OCI-M2 (cell line): Measurements from ENCODE around the gene LCN10.
"Not testable (repeated sequence)": the region's sequence is repeated elsewhere in the genome, so short reads cannot be mapped to it uniquely, and the experiment has no call there.

Source experiments
- DNase-seq: peaks from one replicate; lab custom pipeline; 2025; ENCODE audit not compliant: unreplicated experiment; lab: John Stamatoyannopoulos, UW

The LCN10 gene

DNA sequence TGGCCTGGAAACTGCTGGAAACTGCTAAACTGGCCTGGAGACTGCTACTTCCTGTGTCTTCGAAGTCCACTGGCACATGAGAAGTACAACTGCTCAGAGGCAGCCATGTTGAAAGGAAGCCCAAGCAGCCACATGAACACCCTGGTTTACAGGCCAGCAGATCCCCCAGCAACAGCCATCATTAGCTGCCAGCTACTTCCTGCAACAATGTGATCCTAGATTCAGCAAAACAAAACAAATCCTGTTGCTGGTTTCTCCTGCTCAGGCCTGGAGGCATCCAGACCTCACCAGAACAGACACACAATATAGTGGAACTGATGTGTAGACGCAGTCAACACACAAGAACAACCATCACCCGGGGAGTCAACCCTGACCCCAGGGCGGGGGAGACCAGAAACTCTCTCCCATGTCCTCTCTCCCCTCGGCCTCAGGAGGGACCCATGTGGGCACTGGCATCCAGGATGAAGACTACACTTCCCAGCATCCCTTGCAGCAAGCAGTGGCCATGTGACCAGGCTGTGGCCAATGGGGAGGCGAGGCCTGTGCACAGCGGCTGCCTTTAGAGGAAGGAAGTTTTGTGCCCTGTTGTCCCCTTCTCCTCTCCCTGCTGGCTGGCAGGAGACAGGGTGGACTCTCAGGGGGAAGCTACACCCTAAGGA lies 30.8 kb upstream of the LCN10 start:
- DNase-seq, result no peak

DNA sequence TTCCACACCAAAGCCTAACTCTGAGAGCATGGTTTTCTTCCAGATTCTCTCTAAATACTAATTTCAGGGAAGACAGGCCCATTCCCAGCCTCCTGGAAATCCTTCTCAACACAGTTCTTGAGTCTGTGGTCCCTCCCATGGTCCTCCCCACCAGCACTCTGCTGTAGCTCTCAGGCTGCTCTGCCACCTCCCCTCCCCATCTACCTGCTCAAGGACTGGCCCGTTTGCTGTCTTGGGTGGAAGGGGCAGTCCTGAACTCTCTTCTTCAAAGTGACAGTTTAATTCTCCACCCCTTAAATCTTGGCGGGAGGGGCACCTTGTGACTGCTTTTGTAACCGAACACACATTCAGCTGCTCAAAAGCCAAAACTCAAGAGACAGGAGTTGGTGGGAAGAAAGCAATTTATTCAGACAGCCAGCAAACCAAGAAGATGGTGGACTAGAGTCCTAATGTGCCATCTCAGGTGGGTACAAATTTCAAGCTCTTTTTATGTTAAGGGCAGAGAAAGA lies 29.2 kb upstream of the LCN10 start:
- no peak for DNase-seq

DNA sequence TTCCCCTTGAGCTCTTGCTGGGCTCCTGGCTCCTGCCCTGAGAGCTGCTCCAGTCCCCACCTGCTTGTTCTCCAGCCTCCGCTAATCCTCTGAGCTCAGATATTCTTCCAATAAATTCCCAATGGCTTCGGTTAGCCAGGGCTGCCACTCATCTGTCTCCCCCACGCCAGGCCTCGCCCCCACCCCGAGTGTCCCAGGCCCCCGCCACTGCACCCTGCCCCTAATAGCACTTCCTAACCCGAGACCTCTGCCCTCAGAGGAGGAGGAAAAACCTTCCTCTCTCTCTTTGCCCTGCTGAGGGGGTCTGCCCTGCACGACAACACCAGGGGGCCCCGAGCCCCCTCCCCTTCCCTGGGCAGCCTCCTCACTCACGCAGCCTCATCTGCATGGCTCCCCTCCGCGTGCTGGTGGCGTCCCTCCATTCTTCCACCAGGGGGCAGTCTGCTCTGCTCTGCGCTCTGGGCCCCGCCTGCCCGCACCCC lies 27.0 kb upstream of the LCN10 start:
- DNase-seq, result no peak

GRCh38 chr9:136766410-136767120 lies 23.8 kb upstream of the LCN10 start:
- not testable (repeated sequence) for DNase-seq

DNA sequence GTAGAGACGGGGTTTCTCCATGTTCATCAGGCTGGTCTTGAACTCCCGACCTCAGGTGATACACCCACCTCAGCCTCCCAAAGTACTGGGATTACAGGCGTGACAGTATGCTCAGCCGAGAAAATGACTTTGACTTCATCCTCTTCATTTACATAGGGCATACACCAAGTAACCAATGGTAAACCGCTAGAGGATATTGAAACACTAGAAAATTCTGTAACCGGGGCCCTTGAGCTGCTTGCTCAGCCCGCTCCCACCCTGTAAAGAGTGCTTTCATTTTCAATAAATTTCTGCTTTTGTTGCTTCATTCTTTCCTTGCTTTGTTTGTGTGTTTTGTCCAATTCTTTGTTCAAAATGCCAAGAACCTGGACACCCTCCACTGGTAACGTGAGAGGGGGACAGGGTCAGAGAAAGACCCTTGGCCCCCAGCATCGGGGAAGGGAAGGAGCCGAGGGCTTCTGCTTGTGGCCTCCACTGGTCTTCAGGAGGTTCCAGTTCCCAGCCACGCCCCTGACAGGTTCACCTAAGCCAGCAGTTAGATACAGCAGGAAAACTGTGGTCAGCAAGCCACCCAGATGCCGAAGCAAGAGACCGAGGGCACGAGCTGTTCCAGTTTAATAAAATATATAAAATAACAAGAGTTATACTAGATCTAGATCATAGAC lies 23.1 kb upstream of the LCN10 start:
- not testable (repeated sequence) for DNase-seq

DNA sequence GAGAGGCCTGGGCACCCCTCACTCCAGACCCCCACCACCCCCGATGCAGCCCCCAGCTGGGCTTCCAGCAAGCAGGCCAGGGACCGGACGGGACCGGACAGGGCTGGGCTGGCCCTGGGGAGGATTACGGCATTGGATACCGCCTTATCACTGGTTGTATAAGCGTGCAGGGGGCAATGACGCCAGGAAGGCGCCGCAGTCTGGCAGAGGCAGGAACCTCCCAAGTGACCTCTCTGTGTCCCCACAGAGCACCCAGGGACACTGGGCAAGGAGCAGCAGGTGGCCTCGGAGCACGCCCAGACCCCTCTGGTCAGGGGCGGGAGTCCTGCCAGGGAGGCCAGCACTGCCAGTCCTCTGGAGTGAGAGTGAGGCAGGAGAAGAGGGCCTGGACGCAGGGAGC lies 22.3 kb upstream of the LCN10 start:
- no peak for DNase-seq

GRCh38 chr9:136764301-136764891 lies 21.7 kb upstream of the LCN10 start, which contains the start of gene LCN15:
Gene LCN15, minus strand, starts transcription at chr9:136764518. Its CDS starts 30 bp downstream, at chr9:136764488.
- DNase-seq, result no peak

DNA sequence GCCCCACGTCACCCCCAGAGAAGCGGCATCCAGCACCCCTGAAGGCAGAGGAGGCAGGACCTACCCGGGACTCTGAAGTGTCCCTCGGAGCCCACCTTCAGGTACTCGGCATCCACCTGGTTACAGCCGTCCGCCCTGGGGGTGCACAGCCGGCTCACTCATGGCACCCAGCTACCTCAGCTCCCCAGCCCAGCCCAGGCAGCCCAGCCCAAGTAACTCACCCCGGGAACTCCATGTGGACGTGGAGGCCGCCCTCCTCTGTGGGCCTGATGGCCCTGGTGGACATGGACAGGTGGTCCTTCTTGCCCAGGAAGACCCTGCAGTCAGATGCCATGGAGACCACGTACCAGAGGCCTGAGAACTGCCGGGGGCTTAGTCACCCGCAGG lies 20.9 kb upstream of the LCN10 start:
- DNase-seq, result no peak

DNA sequence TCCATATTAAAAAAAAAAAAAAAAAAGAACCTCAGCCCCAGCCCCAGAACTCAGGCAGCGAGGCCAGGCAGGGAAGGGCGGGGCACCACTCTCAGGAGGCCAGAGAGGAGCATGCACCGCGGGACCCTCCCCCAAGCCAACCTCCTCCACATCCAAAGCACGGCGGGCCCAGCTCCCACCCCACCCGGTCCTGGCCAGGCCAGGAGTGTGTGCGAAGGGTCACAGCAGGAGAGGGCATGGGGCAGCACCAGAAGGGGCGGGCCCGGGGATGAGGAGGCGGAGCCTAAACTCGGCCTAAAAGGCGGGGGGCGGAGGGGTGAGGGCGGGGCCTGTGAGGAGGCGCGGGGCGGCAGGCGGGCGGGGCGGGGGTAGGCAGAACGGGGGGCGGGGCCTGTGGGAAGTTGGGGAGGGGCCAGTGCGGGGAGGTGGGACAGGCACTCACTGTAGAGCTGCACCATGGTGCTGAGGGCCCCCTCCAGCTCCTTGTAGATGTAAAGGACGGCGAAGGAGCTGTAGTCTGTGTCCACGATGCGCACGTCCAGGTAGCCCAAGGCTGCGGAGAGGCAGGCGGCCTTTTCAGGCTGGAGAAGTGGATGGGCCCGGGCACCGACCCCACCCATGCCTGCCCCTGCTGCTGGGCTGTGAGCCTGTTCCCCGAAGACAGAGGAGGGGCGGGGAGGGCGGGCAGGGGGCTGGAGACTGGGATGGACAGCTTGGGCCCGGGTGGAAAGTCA lies 20.3 kb upstream of the LCN10 start:
- no peak for DNase-seq

- no peak for DNase-seq
These were observed 19.5 kb upstream of the LCN10 start for GRCh38 chr9:136762221-136762691.

DNA sequence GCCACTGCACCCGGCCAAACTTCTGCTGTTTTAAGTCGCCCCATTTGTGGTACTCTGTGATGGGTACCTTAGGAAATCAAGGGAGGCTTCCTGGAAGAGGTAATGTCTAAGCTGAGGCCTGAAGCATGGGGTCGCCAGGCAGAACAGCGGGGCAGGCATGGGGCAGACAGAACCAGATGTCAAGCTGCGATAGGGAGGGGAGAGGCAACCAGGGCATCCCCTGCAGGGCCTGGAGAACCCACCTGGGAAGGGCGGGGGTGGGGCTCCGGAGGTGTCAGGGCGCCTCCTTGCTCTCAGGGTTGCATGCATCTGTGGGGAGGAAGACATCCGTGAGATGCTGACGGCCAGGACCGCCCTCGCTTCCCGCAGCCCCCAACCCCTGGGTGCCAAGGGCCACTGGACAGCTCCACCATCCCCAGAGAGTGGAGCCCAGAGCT lies 18.8 kb upstream of the LCN10 start:
- no peak for DNase-seq

- not testable (repeated sequence) for DNase-seq
These were observed 18.2 kb upstream of the LCN10 start for GRCh38 chr9:136760834-136761544.

- no peak for DNase-seq
These were observed 17.7 kb upstream of the LCN10 start for GRCh38 chr9:136760424-136760823.

GRCh38 chr9:136759436-136760325 lies 16.9 kb upstream of the LCN10 start:
- DNase-seq, result no peak

GRCh38 chr9:136759001-136759400 lies 16.3 kb upstream of the LCN10 start:
- DNase-seq, result no peak

- DNase-seq, result no peak
These were observed 15.0 kb upstream of the LCN10 start for GRCh38 chr9:136757751-136758140.

GRCh38 chr9:136757328-136757727 lies 14.6 kb upstream of the LCN10 start:
- no peak for DNase-seq

DNA sequence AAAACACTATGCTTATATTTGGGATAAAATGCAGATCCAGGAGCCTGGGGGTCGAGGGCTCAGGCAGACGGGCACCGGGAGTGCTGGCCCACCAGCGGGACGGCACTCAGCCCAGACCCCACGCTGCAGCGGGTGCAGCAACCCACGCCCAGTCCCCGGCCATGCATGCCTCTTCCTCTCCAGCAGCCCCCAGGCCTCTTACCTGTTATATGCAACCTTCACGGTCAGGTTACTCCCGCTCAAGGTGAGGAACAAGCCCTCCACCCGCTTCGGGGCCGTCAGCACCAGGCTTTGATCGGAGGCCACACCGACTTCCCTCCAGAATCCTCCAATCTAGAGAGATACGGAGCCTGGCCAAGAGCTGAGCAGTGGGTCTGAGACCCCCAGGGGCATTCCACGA lies 14.1 kb upstream of the LCN10 start:
- no peak for DNase-seq

DNA sequence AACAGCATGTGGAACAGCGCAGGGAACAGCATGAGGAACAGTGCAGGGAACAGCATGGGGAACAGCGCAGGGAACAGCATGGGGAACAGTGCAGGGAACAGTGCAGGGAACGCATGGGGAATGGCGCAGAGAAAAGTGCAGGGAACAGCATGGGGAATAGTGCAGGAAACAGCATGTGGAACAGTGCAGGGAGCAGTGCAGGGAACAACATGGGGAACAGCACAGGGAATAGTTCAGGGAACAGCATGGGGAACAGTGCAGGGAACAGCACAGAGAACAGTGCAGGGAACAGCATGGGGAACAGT lies 13.3 kb upstream of the LCN10 start:
- DNase-seq, result no peak
